Measurements from ENCODE around the gene OPCML. TPM values are rescaled to one million over a fixed set of nuclear protein-coding genes. Genes with fewer than 3 reads are reported as not detected.

Gene OPCML
- total and polyA plus RNA-seq, 4 donors: under 0.01 to 0.01 TPM; not detected in 2

- no peaks in the 10 kb centered on the region for H3K27me3 ChIP-seq (ENCODE audit: control insufficient read depth in 4 of 4, insufficient read depth in 4 of 4, low read length in 3 of 4)
- H3K36me3 ChIP-seq (ENCODE audit: control insufficient read depth in 4 of 4, insufficient read depth in 3 of 4, low read depth in 1 of 4, low read length in 3 of 4): no peaks in the 10 kb centered on the region
- no peak for TF ChIP-seq RAD21 (IDR thresholded peaks at IDR 0.05)
- no peak for TF ChIP-seq FOXA1 (IDR thresholded peaks at IDR 0.05)
- TF ChIP-seq EGR1 (IDR thresholded peaks at IDR 0.05; ENCODE audit: low read depth in 2 of 2): no peak
- no peak for TF ChIP-seq NR2F2 (IDR thresholded peaks at IDR 0.05)
- no peak for TF ChIP-seq HNF4A (conservative IDR thresholded peaks at IDR 0.05)
- TF ChIP-seq ATF3 (IDR thresholded peaks at IDR 0.05): no peak
- TF ChIP-seq SP1 (IDR thresholded peaks at IDR 0.05): no peak
- no peak for TF ChIP-seq HNF4G (IDR thresholded peaks at IDR 0.05)
- no peaks in the 10 kb centered on the region for H3K4me1 ChIP-seq (ENCODE audit: control insufficient read depth in 4 of 4, insufficient read depth in 4 of 4, low read length in 3 of 4)
- 78% methylated on average over 7 of the region's 7 CpGs for WGBS
- H3K4me3 ChIP-seq (ENCODE audit: low read depth in 1 of 3, low read length in 3 of 3): no peak overlapping the region
- no peak overlapping the region for H3K27ac ChIP-seq (ENCODE audit: low read depth in 1 of 2, low read length in 2 of 2)
- peaks cover 0 to 3% (median 0%) of the 10 kb centered on the region in 4 donors for H3K9me3 ChIP-seq (ENCODE audit: control insufficient read depth in 4 of 4, low read length in 3 of 4)
- no peak for DNase-seq (ENCODE audit: low spot score)
- no peak overlapping the region for H3K9ac ChIP-seq (ENCODE audit: low read depth in 1 of 2, low read length in 2 of 2)
Observed at GRCh38 chr11:132681971-132682370, 850.3 kb downstream of the OPCML start.

GRCh38 chr11:132680584-132680983 is 851.7 kb downstream of the OPCML start:
- H3K9ac ChIP-seq (ENCODE audit: low read depth in 1 of 2, low read length in 2 of 2): no peak overlapping the region
- H3K9me3 ChIP-seq (ENCODE audit: control insufficient read depth in 4 of 4, low read length in 3 of 4): peaks cover 0 to 3% (median 0%) of the 10 kb centered on the region in 4 donors
- no peaks in the 10 kb centered on the region for H3K27me3 ChIP-seq (ENCODE audit: control insufficient read depth in 4 of 4, insufficient read depth in 4 of 4, low read length in 3 of 4)
- H3K4me1 ChIP-seq (ENCODE audit: control insufficient read depth in 4 of 4, insufficient read depth in 4 of 4, low read length in 3 of 4): no peaks in the 10 kb centered on the region
- H3K27ac ChIP-seq (ENCODE audit: low read depth in 1 of 2, low read length in 2 of 2): no peak overlapping the region
- WGBS: 93% methylated on average over 12 of the region's 12 CpGs
- no peak for DNase-seq (ENCODE audit: low spot score)
- no peaks in the 10 kb centered on the region for H3K36me3 ChIP-seq (ENCODE audit: control insufficient read depth in 4 of 4, insufficient read depth in 3 of 4, low read depth in 1 of 4, low read length in 3 of 4)
- TF ChIP-seq REST (IDR thresholded peaks at IDR 0.05) (no peak), JUND (IDR thresholded peaks at IDR 0.05) (no peak), CTCF (IDR thresholded peaks at IDR 0.05; ENCODE audit: low read depth, low read length, missing input control) (no peak), ZBTB33 (IDR thresholded peaks at IDR 0.05) (no peak), RAD21 (IDR thresholded peaks at IDR 0.05) (no peak), RXRA (IDR thresholded peaks at IDR 0.05) (no peak), FOXA2 (IDR thresholded peaks at IDR 0.05) (no peak)
- no peak overlapping the region for H3K4me3 ChIP-seq (ENCODE audit: low read depth in 1 of 3, low read length in 3 of 3)
